ENCODE results near the gene SYT7. TPM values are rescaled to one million over a fixed set of nuclear protein-coding genes. Genes with fewer than 3 reads are reported as not detected.

SYT7 gene
- total and polyA plus RNA-seq, 12 donors, result 11.5 to 26.1 (median 18.7) TPM

- TF ChIP-seq, protein P1, sequence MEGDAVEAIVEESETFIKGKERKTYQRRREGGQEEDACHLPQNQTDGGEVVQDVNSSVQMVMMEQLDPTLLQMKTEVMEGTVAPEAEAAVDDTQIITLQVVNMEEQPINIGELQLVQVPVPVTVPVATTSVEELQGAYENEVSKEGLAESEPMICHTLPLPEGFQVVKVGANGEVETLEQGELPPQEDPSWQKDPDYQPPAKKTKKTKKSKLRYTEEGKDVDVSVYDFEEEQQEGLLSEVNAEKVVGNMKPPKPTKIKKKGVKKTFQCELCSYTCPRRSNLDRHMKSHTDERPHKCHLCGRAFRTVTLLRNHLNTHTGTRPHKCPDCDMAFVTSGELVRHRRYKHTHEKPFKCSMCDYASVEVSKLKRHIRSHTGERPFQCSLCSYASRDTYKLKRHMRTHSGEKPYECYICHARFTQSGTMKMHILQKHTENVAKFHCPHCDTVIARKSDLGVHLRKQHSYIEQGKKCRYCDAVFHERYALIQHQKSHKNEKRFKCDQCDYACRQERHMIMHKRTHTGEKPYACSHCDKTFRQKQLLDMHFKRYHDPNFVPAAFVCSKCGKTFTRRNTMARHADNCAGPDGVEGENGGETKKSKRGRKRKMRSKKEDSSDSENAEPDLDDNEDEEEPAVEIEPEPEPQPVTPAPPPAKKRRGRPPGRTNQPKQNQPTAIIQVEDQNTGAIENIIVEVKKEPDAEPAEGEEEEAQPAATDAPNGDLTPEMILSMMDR (IDR thresholded peaks at IDR 0.05), result no peak
- intact Hi-C loops (cut with DNase I), result loop anchor here in 5 of 10 donors (5.0 to 10.0 kb wide), 5 partner anchors 43 to 837 kb away; no protein-coding TSS in a partner anchor
- Histone ChIP-seq H3K27me3 (no peaks in the 10 kb centered on the region), H3K4me1 (peaks cover 0 to 36% (median 3%) of the 10 kb centered on the region in 9 donors), H3K9me3 (no peaks in the 10 kb centered on the region), H3K27ac (peak overlapping the region in 1 of 10 donors; percentile 36), H3K4me3 (no peak overlapping the region), H3K36me3 (peaks cover 0 to 6% (median 0%) of the 10 kb centered on the region in 9 donors)
- DNase-seq, result peak in 1 of 2 donors; percentile 46
- 49 to 63% methylated on average over 21 of the region's 21 CpGs for WGBS, 2 donors
- ATAC-seq, result peak; percentile 32 to 74 (median 46)
These were observed 51.2 kb downstream of the SYT7 start for GRCh38 chr11:61529537-61530225.

DNA sequence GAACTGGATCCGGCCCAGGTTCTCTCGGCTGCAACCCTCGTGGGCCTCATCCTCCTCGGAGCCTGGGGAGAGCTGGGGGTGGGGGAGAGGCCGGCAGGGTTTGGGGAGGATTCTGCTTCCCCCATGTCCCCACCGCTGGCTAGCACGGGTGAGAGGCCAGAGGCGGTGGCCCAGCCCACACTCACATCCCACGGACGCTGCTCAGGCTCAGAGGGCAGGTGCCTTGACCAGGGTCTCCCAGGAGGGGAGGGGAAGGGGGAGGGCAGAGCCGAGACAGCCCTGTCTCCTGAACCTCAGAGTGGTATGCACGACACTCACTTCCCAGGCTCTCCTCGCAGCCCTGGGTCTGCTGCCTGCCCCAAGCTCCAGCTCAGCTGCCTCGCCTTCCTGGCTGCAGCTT, 52.8 kb downstream of the SYT7 start:
- intact Hi-C loops (cut with DNase I), result loop anchor here in 2 of 10 donors (5.0 kb wide), 2 partner anchors 44 to 836 kb away; no protein-coding TSS in a partner anchor
- no peaks in the 10 kb centered on the region for H3K9me3 ChIP-seq
- no peaks in the 10 kb centered on the region for H3K27me3 ChIP-seq
- no peak overlapping the region for H3K27ac ChIP-seq
- DNase-seq (no peak), ATAC-seq (no peak)
- H3K4me1 ChIP-seq, result peaks cover 0 to 33% (median 0%) of the 10 kb centered on the region in 9 donors
- H3K36me3 ChIP-seq, result peaks cover 0 to 10% (median 0%) of the 10 kb centered on the region in 9 donors
- H3K4me3 ChIP-seq, result no peak overlapping the region
- TF ChIP-seq, protein P1 (IDR thresholded peaks at IDR 0.05), result no peak
- WGBS, 2 donors, result 61 to 66% methylated on average over 14 of the region's 14 CpGs

GRCh38 chr11:61526956-61527731, 53.7 kb downstream of the SYT7 start:
- Histone ChIP-seq H3K27ac (no peak overlapping the region), H3K4me1 (peaks cover 0 to 33% (median 0%) of the 10 kb centered on the region in 9 donors), H3K4me3 (no peak overlapping the region), H3K27me3 (no peaks in the 10 kb centered on the region), H3K36me3 (peaks cover 0 to 19% (median 0%) of the 10 kb centered on the region in 9 donors), H3K9me3 (no peaks in the 10 kb centered on the region)
- TF ChIP-seq, protein P1 (IDR thresholded peaks at IDR 0.05), result no peak
- DNase-seq (no peak), ATAC-seq (no peak)
- intact Hi-C loops (cut with DNase I), result loop anchor here in 2 of 10 donors (5.0 kb wide), 2 partner anchors 45 to 835 kb away; no protein-coding TSS in a partner anchor
- 84 to 88% methylated on average over 20 of the region's 20 CpGs for WGBS, 2 donors

GRCh38 chr11:61526229-61526628, 54.6 kb downstream of the SYT7 start:
- 98 to 100% methylated on average over 1 of the region's 1 CpG for WGBS, 2 donors
- H3K4me1 ChIP-seq, result peaks cover 0 to 33% (median 0%) of the 10 kb centered on the region in 9 donors
- intact Hi-C loops (cut with DNase I), result loop anchor here in 2 of 10 donors (5.0 kb wide), 2 partner anchors 46 to 834 kb away; no protein-coding TSS in a partner anchor
- H3K27ac ChIP-seq, result no peak overlapping the region
- H3K9me3 ChIP-seq, result no peaks in the 10 kb centered on the region
- H3K4me3 ChIP-seq, result no peak overlapping the region
- peaks cover 0 to 24% (median 0%) of the 10 kb centered on the region in 9 donors for H3K36me3 ChIP-seq
- no peak for DNase-seq
- no peak for ATAC-seq
- H3K27me3 ChIP-seq, result no peaks in the 10 kb centered on the region
- TF ChIP-seq, protein P1 (IDR thresholded peaks at IDR 0.05), result no peak
